AML-193 (cell line): ENCODE measurements around the gene GLRA3.

Source experiments
- DNase-seq, 2 experiments: peaks; one replicate each; lab custom pipeline; 2025; lab: John Stamatoyannopoulos, UW

Gene GLRA3

GRCh38 chr4:174595141-174595929, 233.7 kb downstream of the GLRA3 start:
- no peak for DNase-seq

GRCh38 chr4:174593701-174594100, 235.3 kb downstream of the GLRA3 start:
- DNase-seq: peak; percentile 24 to 37

- DNase-seq: peak; percentile 53 to 67
These were observed 236.1 kb downstream of the GLRA3 start for GRCh38 chr4:174592985-174593335.

- DNase-seq: no peak
These were observed 236.6 kb downstream of the GLRA3 start for GRCh38 chr4:174592256-174592984.

- DNase-seq: peak; percentile 71 to 73
These were observed 237.6 kb downstream of the GLRA3 start for GRCh38 chr4:174591243-174592021.

GRCh38 chr4:174590336-174590735, 238.7 kb downstream of the GLRA3 start:
- no peak for DNase-seq
